Measurements from ENCODE around the gene VEPH1. TPM values are rescaled to one million over a fixed set of nuclear protein-coding genes. Genes with fewer than 3 reads are reported as not detected.

Gene VEPH1
- total RNA-seq, 2 donors from 2014 or later: 0.21 TPM; not detected in 1

DNA sequence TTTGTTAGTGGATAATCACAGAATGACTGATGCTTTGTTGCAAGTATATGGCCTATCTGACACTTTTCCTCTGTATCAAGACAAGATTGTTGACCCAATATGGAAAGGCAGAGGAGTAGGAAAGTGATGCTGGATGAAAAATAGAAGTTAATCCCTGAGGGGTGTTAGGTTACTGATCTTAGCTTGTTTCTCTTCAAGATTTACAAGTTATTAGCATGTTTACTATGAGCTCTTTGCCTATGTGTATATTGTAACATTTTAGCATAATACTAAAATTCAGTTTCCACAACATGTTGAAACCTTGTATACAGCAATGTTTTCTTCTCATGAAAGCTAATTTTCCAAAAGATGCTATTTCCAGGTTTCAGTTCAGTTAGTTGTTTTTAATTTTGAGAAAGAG, 222.9 kb downstream of the VEPH1 start:
- Histone ChIP-seq H3K4me3 (no peak overlapping the region), H3K9me3 (no peaks in the 10 kb centered on the region), H3K27me3 (replicated peaks; ENCODE audit: insufficient read depth) (no peaks in the 10 kb centered on the region), H3K4me1 (ENCODE audit: control insufficient read depth in 1 of 2, low read depth in 2 of 2) (no peaks in the 10 kb centered on the region), H3K27ac (no peak overlapping the region), H3K36me3 (no peaks in the 10 kb centered on the region)
- ATAC-seq (ENCODE audit: insufficient number of reproducible peaks, low FRiP score, low read depth) (no peak), DNase-seq (ENCODE audit: low spot score) (no peak)
- TF ChIP-seq, protein P1, sequence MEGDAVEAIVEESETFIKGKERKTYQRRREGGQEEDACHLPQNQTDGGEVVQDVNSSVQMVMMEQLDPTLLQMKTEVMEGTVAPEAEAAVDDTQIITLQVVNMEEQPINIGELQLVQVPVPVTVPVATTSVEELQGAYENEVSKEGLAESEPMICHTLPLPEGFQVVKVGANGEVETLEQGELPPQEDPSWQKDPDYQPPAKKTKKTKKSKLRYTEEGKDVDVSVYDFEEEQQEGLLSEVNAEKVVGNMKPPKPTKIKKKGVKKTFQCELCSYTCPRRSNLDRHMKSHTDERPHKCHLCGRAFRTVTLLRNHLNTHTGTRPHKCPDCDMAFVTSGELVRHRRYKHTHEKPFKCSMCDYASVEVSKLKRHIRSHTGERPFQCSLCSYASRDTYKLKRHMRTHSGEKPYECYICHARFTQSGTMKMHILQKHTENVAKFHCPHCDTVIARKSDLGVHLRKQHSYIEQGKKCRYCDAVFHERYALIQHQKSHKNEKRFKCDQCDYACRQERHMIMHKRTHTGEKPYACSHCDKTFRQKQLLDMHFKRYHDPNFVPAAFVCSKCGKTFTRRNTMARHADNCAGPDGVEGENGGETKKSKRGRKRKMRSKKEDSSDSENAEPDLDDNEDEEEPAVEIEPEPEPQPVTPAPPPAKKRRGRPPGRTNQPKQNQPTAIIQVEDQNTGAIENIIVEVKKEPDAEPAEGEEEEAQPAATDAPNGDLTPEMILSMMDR (IDR thresholded peaks at IDR 0.05): no peak

DNA sequence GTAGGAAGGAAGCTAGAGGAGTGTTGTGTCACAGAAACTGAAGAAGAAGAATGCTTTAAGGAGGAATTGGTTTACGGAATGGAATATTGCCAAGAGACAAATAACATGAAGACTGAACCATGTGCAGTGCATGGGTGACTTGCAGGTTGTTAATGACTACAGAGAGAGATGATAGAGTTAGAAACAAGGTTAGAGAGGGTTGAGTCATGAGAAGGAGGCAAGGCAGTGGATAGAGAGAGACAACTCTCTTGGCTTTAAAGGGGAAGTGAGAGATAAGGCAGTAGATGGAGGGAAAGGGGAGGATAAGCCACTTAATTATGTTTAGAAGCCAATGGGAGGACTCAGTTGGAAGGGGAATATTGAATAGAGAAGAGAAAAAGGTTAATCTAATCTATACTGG, 224.0 kb downstream of the VEPH1 start:
- H3K36me3 ChIP-seq: no peaks in the 10 kb centered on the region
- no peak for ATAC-seq (ENCODE audit: insufficient number of reproducible peaks, low FRiP score, low read depth)
- TF ChIP-seq, protein P1 (IDR thresholded peaks at IDR 0.05): no peak

DNA sequence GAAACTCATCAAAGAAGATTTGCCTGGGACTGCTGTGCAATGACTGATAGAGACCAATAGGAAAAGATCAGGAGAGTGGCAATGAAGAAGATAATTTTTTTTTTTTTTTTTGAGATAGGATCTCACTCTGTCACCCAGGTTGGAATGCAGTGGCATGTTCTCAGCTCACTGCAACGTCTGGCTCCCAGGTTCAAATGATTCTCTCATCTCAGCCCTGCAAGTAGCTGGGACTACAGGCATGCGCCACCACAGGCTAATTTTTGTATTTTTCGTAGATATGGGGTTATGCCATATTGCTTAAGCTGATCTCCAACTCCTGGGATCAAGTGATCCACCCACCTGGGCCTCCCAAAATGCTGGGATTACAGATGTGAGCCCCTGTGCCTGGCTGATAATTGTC, 226.4 kb downstream of the VEPH1 start:
- TF ChIP-seq, protein P1 (IDR thresholded peaks at IDR 0.05): no peak
- Histone ChIP-seq H3K36me3 (no peaks in the 10 kb centered on the region), H3K9me3 (no peaks in the 10 kb centered on the region), H3K27ac (no peak overlapping the region), H3K4me1 (ENCODE audit: control insufficient read depth in 1 of 2, low read depth in 2 of 2) (no peaks in the 10 kb centered on the region), H3K4me3 (no peak overlapping the region), H3K27me3 (replicated peaks; ENCODE audit: insufficient read depth) (no peaks in the 10 kb centered on the region)
- ATAC-seq (ENCODE audit: insufficient number of reproducible peaks, low FRiP score, low read depth) (no peak), DNase-seq (ENCODE audit: low spot score) (no peak)

More for the DNA sequence above, 224.0 kb downstream of the VEPH1 start:
- no peak overlapping the region for H3K27ac ChIP-seq
- no peaks in the 10 kb centered on the region for H3K9me3 ChIP-seq
- no peaks in the 10 kb centered on the region for H3K4me1 ChIP-seq (ENCODE audit: control insufficient read depth in 1 of 2, low read depth in 2 of 2)
- H3K4me3 ChIP-seq: no peak overlapping the region
- H3K27me3 ChIP-seq (replicated peaks; ENCODE audit: insufficient read depth): no peaks in the 10 kb centered on the region
- DNase-seq (ENCODE audit: low spot score): no peak

DNA sequence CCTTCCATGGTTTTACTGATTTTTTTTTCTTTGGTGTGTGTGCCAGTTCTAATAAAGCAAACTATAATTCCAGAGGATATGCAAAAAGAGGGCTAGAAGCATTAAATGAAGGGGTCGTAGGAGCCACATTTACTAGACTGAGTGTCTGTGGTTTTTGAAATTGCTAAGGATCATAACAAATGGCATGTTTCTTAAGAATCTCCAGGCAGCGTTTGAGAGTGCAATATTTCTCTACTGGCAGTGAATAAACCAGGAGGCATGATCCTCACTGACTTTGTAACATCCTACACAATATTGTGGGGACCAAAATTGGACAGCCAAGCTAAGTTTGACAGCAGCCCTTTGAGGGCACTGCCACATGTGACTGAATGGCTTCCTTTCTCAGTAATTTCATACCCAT, 227.4 kb downstream of the VEPH1 start:
- Histone ChIP-seq H3K36me3 (no peaks in the 10 kb centered on the region), H3K4me1 (ENCODE audit: control insufficient read depth in 1 of 2, low read depth in 2 of 2) (no peaks in the 10 kb centered on the region), H3K4me3 (no peak overlapping the region), H3K27ac (no peak overlapping the region), H3K27me3 (replicated peaks; ENCODE audit: insufficient read depth) (no peaks in the 10 kb centered on the region), H3K9me3 (no peaks in the 10 kb centered on the region)
- TF ChIP-seq, protein P1 (IDR thresholded peaks at IDR 0.05): no peak
- DNase-seq (ENCODE audit: low spot score) (no peak), ATAC-seq (ENCODE audit: insufficient number of reproducible peaks, low FRiP score, low read depth) (no peak)

DNA sequence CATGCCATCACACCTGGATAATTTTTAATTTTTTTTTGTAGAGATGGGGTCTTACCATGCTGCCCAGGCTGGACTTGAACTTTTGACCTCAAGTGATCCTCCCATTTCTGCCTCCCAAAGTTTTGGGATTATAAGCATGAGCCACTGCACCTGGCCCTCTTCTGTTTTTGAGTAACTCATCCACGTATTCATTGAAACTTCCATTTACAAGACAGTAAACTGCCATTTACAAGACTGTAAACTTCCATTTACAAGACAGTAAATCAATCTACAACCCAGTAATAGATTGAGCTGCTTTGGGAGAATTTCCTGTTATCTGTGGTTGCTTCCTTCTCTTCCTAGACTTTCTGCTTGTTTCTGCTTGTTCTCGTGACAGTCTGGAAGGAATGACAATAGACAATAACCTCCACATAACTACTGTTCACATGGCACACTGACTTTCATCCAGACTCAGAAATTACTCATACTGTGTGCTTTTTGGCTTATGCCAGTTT, 228.5 kb downstream of the VEPH1 start:
- ATAC-seq (ENCODE audit: insufficient number of reproducible peaks, low FRiP score, low read depth) (no peak), DNase-seq (ENCODE audit: low spot score) (no peak)
- H3K4me1 ChIP-seq (ENCODE audit: control insufficient read depth in 1 of 2, low read depth in 2 of 2): no peaks in the 10 kb centered on the region
- no peaks in the 10 kb centered on the region for H3K27me3 ChIP-seq (replicated peaks; ENCODE audit: insufficient read depth)
- no peaks in the 10 kb centered on the region for H3K9me3 ChIP-seq
- no peak overlapping the region for H3K27ac ChIP-seq
- H3K36me3 ChIP-seq: no peaks in the 10 kb centered on the region
- TF ChIP-seq, protein P1 (IDR thresholded peaks at IDR 0.05): no peak
- H3K4me3 ChIP-seq: no peak overlapping the region
